ENCODE results near the gene GULP1.

GULP1 gene

GRCh38 chr2:188326669-188327301 is 35.1 kb downstream of the GULP1 start:
- DNase-seq, result peak; percentile 77

- DNase-seq, result no peak
Observed at GRCh38 chr2:188327518-188328213, 36.0 kb downstream of the GULP1 start.

- peak; percentile 45 for DNase-seq
Observed at GRCh38 chr2:188328419-188328818, 36.7 kb downstream of the GULP1 start.

- DNase-seq, result no peak
Observed at GRCh38 chr2:188330316-188331053, 38.8 kb downstream of the GULP1 start.

- no peak for DNase-seq
Observed at GRCh38 chr2:188332619-188333018, 40.9 kb downstream of the GULP1 start.

GRCh38 chr2:188333751-188334524 is 42.3 kb downstream of the GULP1 start:
- peak; percentile 15 for DNase-seq

- DNase-seq, result no peak
Observed at GRCh38 chr2:188338463-188338862, 46.8 kb downstream of the GULP1 start.

GRCh38 chr2:188340257-188340656 is 48.6 kb downstream of the GULP1 start:
- no peak for DNase-seq

GRCh38 chr2:188345020-188345419 is 53.3 kb downstream of the GULP1 start:
- DNase-seq, result peak; percentile 2

- no peak for DNase-seq
Observed at GRCh38 chr2:188345426-188345825, 53.8 kb downstream of the GULP1 start.

GRCh38 chr2:188345831-188346458 is 54.3 kb downstream of the GULP1 start:
- DNase-seq, result no peak

GRCh38 chr2:188349019-188349418 is 57.3 kb downstream of the GULP1 start:
- no peak for DNase-seq

- DNase-seq, result no peak
Observed at GRCh38 chr2:188353282-188353681, 61.6 kb downstream of the GULP1 start.

- no peak for DNase-seq
Observed at GRCh38 chr2:188360485-188361263, 69.0 kb downstream of the GULP1 start.

- no peak for DNase-seq
Observed at GRCh38 chr2:188364033-188364630, 72.5 kb downstream of the GULP1 start.

- DNase-seq, result no peak
Observed at GRCh38 chr2:188365058-188365641, 73.5 kb downstream of the GULP1 start.

- no peak for DNase-seq
Observed at GRCh38 chr2:188367164-188367563, 75.5 kb downstream of the GULP1 start.

GRCh38 chr2:188369365-188369764 is 77.7 kb downstream of the GULP1 start:
- DNase-seq, result peak; percentile 70

- DNase-seq, result no peak
Observed at GRCh38 chr2:188378371-188378950, 86.8 kb downstream of the GULP1 start.

GRCh38 chr2:188379748-188380147 is 88.1 kb downstream of the GULP1 start:
- no peak for DNase-seq

- no peak for DNase-seq
Observed at GRCh38 chr2:188380280-188380679, 88.6 kb downstream of the GULP1 start.
